Natural killer cell (primary cell): ENCODE data around the gene ELMO1. TPM values are rescaled to one million over a fixed set of nuclear protein-coding genes. Genes with fewer than 3 reads are reported as not detected.

ENCODE experiments used
- ATAC-seq, 3 donors: fragments of 150-1000 bp in 2 of 3; fragments of 200-7000 bp in 1 of 3; cut with Tn5 transposase; 1 replicate in 1 of 3; 2 replicates in 2 of 3; pipeline ENCODE4 v1.10.0; 2021; ENCODE audit warnings: mild to moderate bottlenecking in 2 of 3, moderate library complexity in 2 of 3
- DNase-seq, 2 donors: peaks; one replicate each; pipeline versions ENCODE4 v3.0.0 to v3.0.0-alpha.2; 2013 to 2021; ENCODE audit warnings: mixed read lengths in 1 of 2
- H3K27ac ChIP-seq: one replicate; pipeline ENCODE4 v1.5.1; 2013; ENCODE audit warnings: mild to moderate bottlenecking, low read length
- H3K27me3 ChIP-seq: one replicate; pipeline ENCODE4 v1.6.1; 2013; ENCODE audit warnings: low read length; ENCODE audit not compliant: control insufficient read depth, insufficient read depth
- H3K36me3 ChIP-seq: one replicate; pipeline ENCODE4 v1.6.1; 2013; ENCODE audit warnings: low read length; ENCODE audit not compliant: control insufficient read depth, insufficient read depth
- H3K4me1 ChIP-seq: one replicate; pipeline ENCODE4 v1.6.1; 2013; ENCODE audit warnings: low read length; ENCODE audit not compliant: control insufficient read depth, insufficient read depth
- H3K4me3 ChIP-seq: one replicate; pipeline ENCODE4 v1.5.1; 2013; ENCODE audit warnings: low read length
- H3K9me3 ChIP-seq: one replicate; pipeline ENCODE4 v1.6.1; 2013; ENCODE audit warnings: low read length; ENCODE audit not compliant: control insufficient read depth, insufficient read depth
- H3K27ac Mint-ChIP-seq, 2 donors: one replicate each; pipeline ENCODE4 v1.8.0; 2022; ENCODE audit warnings: mild to moderate bottlenecking in 2 of 2, mixed read lengths in 2 of 2, moderate library complexity in 1 of 2
- H3K27me3 Mint-ChIP-seq, 2 donors: one replicate each; pipeline ENCODE4 v1.8.0; 2022; ENCODE audit warnings: low read depth in 2 of 2, mixed read lengths in 2 of 2
- H3K36me3 Mint-ChIP-seq: one replicate; pipeline ENCODE4 v1.8.0; 2022; ENCODE audit warnings: mixed read lengths
- H3K4me1 Mint-ChIP-seq, 2 donors: one replicate each; pipeline ENCODE4 v1.8.0; 2022; ENCODE audit warnings: mixed read lengths in 2 of 2
- H3K4me3 Mint-ChIP-seq: one replicate; pipeline ENCODE4 v1.8.0; 2022; ENCODE audit warnings: mild to moderate bottlenecking, moderate library complexity, mixed read lengths
- H3K9me3 Mint-ChIP-seq, 2 donors: one replicate each; pipeline ENCODE4 v1.8.0; 2022; ENCODE audit warnings: mixed read lengths in 2 of 2
- WGBS: methylation state at CpG from one replicate; pipeline ENCODE4 v1.1.7; 2013; ENCODE audit warnings: missing lambda C conversion rate; ENCODE audit not compliant: insufficient coverage; 5-methylcytosine and 5-hydroxymethylcytosine counted together
- intact Hi-C: fragments of 100-400 bp; cut with micrococcal nuclease; formaldehyde crosslinking; loops from one replicate; pipeline ENCODE4 v1.14.2; 2022
- total RNA-seq, 4 donors: library from RNA; stranded (reverse); fragments of 120-200 nt in 1 of 4; gene quantifications; one replicate each; pipeline versions ENCODE4 v1.2.3 to v1.2.4, GENCODE V29; 2013 to 2022
- TF ChIP-seq, protein P1 (sequence below): fragments of 200-600 bp; IDR thresholded peaks from one replicate; pipeline ENCODE4 v1.8.0; 2022; ENCODE audit warnings: antibody characterized with exemption

The ELMO1 gene
- total RNA-seq, 3 donors from 2014 or later (not counting 1 experiment from before 2014, with no cell fraction given): 127 to 147 (median 130) TPM

DNA sequence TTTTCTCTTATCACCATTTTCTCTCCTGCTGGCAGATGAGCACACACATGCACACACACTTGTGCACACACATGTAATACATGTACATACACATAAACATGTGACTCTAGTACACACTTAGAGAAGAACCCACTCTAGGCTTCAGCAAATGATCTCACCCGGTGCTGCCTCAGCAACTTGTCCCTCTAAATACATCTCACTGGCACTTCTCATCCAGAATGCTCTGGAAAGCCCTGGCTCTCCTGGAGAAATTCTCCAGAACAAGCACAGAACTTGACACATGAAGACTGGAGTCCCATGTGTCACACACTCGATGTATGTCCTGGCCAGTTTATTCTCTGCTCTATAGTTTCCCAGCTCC, 254.9 kb downstream of the ELMO1 start:
- H3K4me3 ChIP-seq: no peak overlapping the region
- Mint-ChIP-seq H3K4me1 (peaks cover 9 to 36% of the 10 kb centered on the region in 2 donors), H3K27ac (peak overlapping the region; percentile 1 to 24), H3K27me3 (no peaks in the 10 kb centered on the region), H3K36me3 (peaks cover 6% of the 10 kb centered on the region), H3K9me3 (no peaks in the 10 kb centered on the region), H3K4me3 (no peak overlapping the region)
- no peak for ATAC-seq
- H3K27ac ChIP-seq: no peak overlapping the region
- H3K9me3 ChIP-seq: no peaks in the 10 kb centered on the region
- TF ChIP-seq, protein P1, sequence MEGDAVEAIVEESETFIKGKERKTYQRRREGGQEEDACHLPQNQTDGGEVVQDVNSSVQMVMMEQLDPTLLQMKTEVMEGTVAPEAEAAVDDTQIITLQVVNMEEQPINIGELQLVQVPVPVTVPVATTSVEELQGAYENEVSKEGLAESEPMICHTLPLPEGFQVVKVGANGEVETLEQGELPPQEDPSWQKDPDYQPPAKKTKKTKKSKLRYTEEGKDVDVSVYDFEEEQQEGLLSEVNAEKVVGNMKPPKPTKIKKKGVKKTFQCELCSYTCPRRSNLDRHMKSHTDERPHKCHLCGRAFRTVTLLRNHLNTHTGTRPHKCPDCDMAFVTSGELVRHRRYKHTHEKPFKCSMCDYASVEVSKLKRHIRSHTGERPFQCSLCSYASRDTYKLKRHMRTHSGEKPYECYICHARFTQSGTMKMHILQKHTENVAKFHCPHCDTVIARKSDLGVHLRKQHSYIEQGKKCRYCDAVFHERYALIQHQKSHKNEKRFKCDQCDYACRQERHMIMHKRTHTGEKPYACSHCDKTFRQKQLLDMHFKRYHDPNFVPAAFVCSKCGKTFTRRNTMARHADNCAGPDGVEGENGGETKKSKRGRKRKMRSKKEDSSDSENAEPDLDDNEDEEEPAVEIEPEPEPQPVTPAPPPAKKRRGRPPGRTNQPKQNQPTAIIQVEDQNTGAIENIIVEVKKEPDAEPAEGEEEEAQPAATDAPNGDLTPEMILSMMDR: no peak
- intact Hi-C loops: no loop called here
- peaks cover 26% of the 10 kb centered on the region for H3K36me3 ChIP-seq
- no peaks in the 10 kb centered on the region for H3K4me1 ChIP-seq
- DNase-seq: no peak
- H3K27me3 ChIP-seq: no peaks in the 10 kb centered on the region
- 94% methylated on average over 2 of the region's 2 CpGs for WGBS

DNA sequence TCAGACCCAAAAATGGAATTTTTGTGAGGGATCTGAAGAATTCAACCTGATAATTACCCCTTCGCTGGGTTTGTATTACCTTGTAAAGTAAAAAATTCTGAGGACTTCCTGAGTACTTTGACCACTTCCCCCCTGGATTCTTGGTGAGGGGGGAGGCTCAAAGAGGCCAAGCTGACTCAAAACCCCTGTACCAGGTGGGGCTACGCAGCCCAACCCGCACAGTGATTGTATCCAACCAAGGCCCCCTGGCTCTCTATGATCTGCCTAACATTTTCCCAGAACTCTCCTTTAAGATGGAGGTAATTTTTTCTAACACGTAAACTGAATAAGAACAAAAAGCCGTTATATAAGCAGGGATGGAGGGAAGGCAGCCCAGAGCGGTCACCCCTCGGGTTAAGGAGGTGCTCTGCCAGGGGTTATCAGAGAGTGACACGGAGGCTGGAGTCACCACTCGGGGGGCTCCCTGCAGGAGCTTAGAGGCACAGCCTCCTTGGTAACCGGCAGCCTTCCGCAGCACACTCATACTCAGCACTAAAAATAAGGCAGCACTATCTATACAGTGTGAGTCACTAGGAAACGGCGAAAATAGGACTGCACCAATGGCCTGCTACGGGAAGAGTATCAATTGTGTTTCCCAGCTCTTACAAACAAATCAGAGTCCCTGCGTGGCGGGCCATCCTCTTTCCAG, 255.4 kb downstream of the ELMO1 start:
- DNase-seq (no peak), ATAC-seq (no peak)
- H3K4me3 Mint-ChIP-seq: no peak overlapping the region
- H3K4me3 ChIP-seq: no peak overlapping the region
- H3K27ac Mint-ChIP-seq: peak overlapping the region; percentile 1 to 24
- peaks cover 6% of the 10 kb centered on the region for H3K36me3 Mint-ChIP-seq
- no peaks in the 10 kb centered on the region for H3K27me3 Mint-ChIP-seq
- no peaks in the 10 kb centered on the region for H3K9me3 ChIP-seq
- 89% methylated on average over 16 of the region's 16 CpGs for WGBS
- H3K27me3 ChIP-seq: no peaks in the 10 kb centered on the region
- TF ChIP-seq, protein P1: no peak
- no peaks in the 10 kb centered on the region for H3K4me1 ChIP-seq
- intact Hi-C loops: no loop called here
- H3K36me3 ChIP-seq: peaks cover 26% of the 10 kb centered on the region
- peaks cover 6 to 31% of the 10 kb centered on the region in 2 donors for H3K4me1 Mint-ChIP-seq
- no peak overlapping the region for H3K27ac ChIP-seq
- no peaks in the 10 kb centered on the region for H3K9me3 Mint-ChIP-seq

DNA sequence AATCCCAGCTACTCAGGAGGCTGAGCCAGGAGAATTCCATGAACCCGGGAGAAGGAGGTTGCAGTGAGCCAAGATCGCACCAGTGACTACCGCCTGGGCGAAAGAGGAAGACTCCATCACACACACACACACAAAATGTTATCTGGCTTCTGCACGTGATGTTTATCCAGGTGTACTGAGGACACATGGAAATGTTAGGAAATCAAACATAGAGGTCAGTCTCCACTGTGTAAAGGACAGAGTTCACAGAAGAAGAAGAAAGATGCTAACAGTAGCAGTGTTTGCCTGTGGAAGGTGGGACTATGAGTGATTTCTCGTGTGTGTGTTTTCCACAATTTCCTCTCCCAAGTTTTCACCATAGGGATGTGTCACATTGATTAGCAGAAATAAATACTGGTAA, 256.9 kb downstream of the ELMO1 start:
- Mint-ChIP-seq H3K9me3 (no peaks in the 10 kb centered on the region), H3K27ac (no peak overlapping the region), H3K4me1 (peaks cover 10 to 26% of the 10 kb centered on the region in 2 donors), H3K27me3 (no peaks in the 10 kb centered on the region), H3K4me3 (no peak overlapping the region), H3K36me3 (peaks cover under 1% of the 10 kb centered on the region)
- WGBS: 100% methylated on average over 4 of the region's 6 CpGs
- TF ChIP-seq, protein P1: no peak
- peaks cover 19% of the 10 kb centered on the region for H3K36me3 ChIP-seq
- ATAC-seq (no peak), DNase-seq (no peak)
- intact Hi-C loops: no loop called here
- no peak overlapping the region for H3K4me3 ChIP-seq
- no peaks in the 10 kb centered on the region for H3K9me3 ChIP-seq
- no peak overlapping the region for H3K27ac ChIP-seq
- no peaks in the 10 kb centered on the region for H3K27me3 ChIP-seq
- no peaks in the 10 kb centered on the region for H3K4me1 ChIP-seq

DNA sequence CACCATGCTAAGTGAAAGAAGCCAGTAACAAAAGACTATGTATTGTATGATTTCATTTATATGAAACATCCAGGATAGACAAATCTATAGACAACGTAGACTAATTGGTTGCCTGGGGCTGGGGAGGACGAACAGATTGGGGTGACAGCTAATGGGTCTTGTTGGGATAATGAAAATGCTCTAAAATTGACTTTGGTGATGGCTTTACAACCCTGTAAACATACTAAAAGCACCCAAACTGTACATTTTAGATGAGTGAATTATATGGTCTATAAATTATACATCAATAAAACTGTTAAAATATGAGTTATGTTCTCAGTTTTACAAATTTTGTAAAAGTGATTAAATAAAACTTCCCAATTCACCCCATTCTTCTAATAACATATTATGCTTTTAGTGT, 261.5 kb downstream of the ELMO1 start:
- WGBS: no CpG with 5 or more reads among the region's 2 CpGs
- TF ChIP-seq, protein P1: no peak
- H3K4me3 ChIP-seq: no peak overlapping the region
- H3K27me3 ChIP-seq: no peaks in the 10 kb centered on the region
- intact Hi-C loops: loop anchor here (10.0 kb wide), 2 partner anchors 222 to 402 kb away; no protein-coding TSS in a partner anchor
- no peaks in the 10 kb centered on the region for H3K9me3 Mint-ChIP-seq
- no peaks in the 10 kb centered on the region for H3K36me3 Mint-ChIP-seq
- DNase-seq: no peak
- peaks cover 8% of the 10 kb centered on the region for H3K36me3 ChIP-seq
- no peaks in the 10 kb centered on the region for H3K9me3 ChIP-seq
- no peak for ATAC-seq
- H3K27ac ChIP-seq: no peak overlapping the region
- peaks cover 2% of the 10 kb centered on the region for H3K4me1 ChIP-seq
- H3K4me3 Mint-ChIP-seq: no peak overlapping the region
- peaks cover 5 to 6% of the 10 kb centered on the region in 2 donors for H3K4me1 Mint-ChIP-seq
- H3K27me3 Mint-ChIP-seq: no peaks in the 10 kb centered on the region
- H3K27ac Mint-ChIP-seq: no peak overlapping the region
